IMR-90 (cell line): ENCODE data around the gene ATF5.

Source experiments
- CTCF ChIP-seq: conservative IDR thresholded peaks from 2 replicates; pipeline ENCODE4 v1.5.1; 2012; ENCODE audit warnings: mild to moderate bottlenecking, low read depth, low read length, improper control_type of control experiment
- ELK1 ChIP-seq: fragments of 150-350 bp; IDR thresholded peaks from 2 replicates; pipeline ENCODE4 v1.6.1; 2016; ENCODE audit warnings: low read depth, mild to moderate bottlenecking, low read length, moderate library complexity, borderline replicate concordance

- TF ChIP-seq CTCF = no peak
- no peak for TF ChIP-seq ELK1
Observed at GRCh38 chr19:49978324-49978723, 49.3 kb downstream of the ATF5 start.
